Activated naive CD4-positive, alpha-beta T cell treated with Interleukin-2 at 50 U/mL for 16 hours (primary cell): ENCODE data around the gene ITGB8.
"Not testable (repeated sequence)": the region's sequence is repeated elsewhere in the genome, so short reads cannot be mapped to it uniquely, and the experiment has no call there.

Experiments used
- DNase-seq: peaks from one replicate; pipeline ENCODE4 v3.0.0-alpha.2; 2020

The ITGB8 gene

GRCh38 chr7:20388084-20388483, 57.4 kb downstream of the ITGB8 start:
- DNase-seq = no peak

- DNase-seq = not testable (repeated sequence)
Observed at GRCh38 chr7:20389192-20389591, 58.5 kb downstream of the ITGB8 start.

- no peak for DNase-seq
Observed at GRCh38 chr7:20393021-20393610, 62.4 kb downstream of the ITGB8 start.

- DNase-seq = no peak
Observed at GRCh38 chr7:20393616-20394015, 62.9 kb downstream of the ITGB8 start.

- no peak for DNase-seq
Observed at GRCh38 chr7:20394284-20394683, 63.6 kb downstream of the ITGB8 start.

GRCh38 chr7:20395104-20395503, 64.4 kb downstream of the ITGB8 start:
- DNase-seq = no peak

GRCh38 chr7:20395511-20395910, 64.8 kb downstream of the ITGB8 start:
- no peak for DNase-seq

- no peak for DNase-seq
Observed at GRCh38 chr7:20399521-20399920, 68.8 kb downstream of the ITGB8 start.

GRCh38 chr7:20401861-20402746, 71.4 kb downstream of the ITGB8 start:
- no peak for DNase-seq

- DNase-seq = no peak
Observed at GRCh38 chr7:20402747-20403230, 72.1 kb downstream of the ITGB8 start.

- no peak for DNase-seq
Observed at GRCh38 chr7:20403331-20403730, 72.6 kb downstream of the ITGB8 start.

GRCh38 chr7:20404320-20404719, 73.6 kb downstream of the ITGB8 start:
- no peak for DNase-seq

- no peak for DNase-seq
Observed at GRCh38 chr7:20407585-20408466, 77.1 kb downstream of the ITGB8 start.

- no peak for DNase-seq
Observed at GRCh38 chr7:20408467-20408826, 77.7 kb downstream of the ITGB8 start.

GRCh38 chr7:20409961-20410360, 79.3 kb downstream of the ITGB8 start:
- DNase-seq = no peak

GRCh38 chr7:20411372-20411771, 80.7 kb downstream of the ITGB8 start:
- no peak for DNase-seq

GRCh38 chr7:20412032-20412431, 81.3 kb downstream of the ITGB8 start:
- no peak for DNase-seq

GRCh38 chr7:20417260-20417659, 86.6 kb downstream of the ITGB8 start:
- no peak for DNase-seq

- DNase-seq = no peak
Observed at GRCh38 chr7:20417675-20418382, 87.1 kb downstream of the ITGB8 start.

- DNase-seq = no peak
Observed at GRCh38 chr7:20424500-20424899, 93.8 kb downstream of the ITGB8 start.

GRCh38 chr7:20430664-20431063, 100.0 kb downstream of the ITGB8 start:
- no peak for DNase-seq

- DNase-seq = no peak
Observed at GRCh38 chr7:20431146-20431545, 100.4 kb downstream of the ITGB8 start.

- DNase-seq = no peak
Observed at GRCh38 chr7:20432071-20432470, 101.4 kb downstream of the ITGB8 start.
